GM18868 (cell line): ENCODE data around the gene ACADVL.
A peak's percentile ranks its signal among the peaks of the same experiment; 100 is the strongest.

Source experiments
- ATAC-seq: cut with Tn5 transposase; IDR thresholded peaks from one replicate; pipeline ENCODE4 v1.9.1; 2021; ENCODE audit warnings: mild to moderate bottlenecking, moderate library complexity; ENCODE audit not compliant: unreplicated experiment

The ACADVL gene

GRCh38 chr17:7191069-7191468 is 28.7 kb upstream of the ACADVL start:
- ATAC-seq = no peak

GRCh38 chr17:7191571-7192270 is 28.0 kb upstream of the ACADVL start:
- ATAC-seq = no peak

- no peak for ATAC-seq
These were observed 27.3 kb upstream of the ACADVL start for GRCh38 chr17:7192271-7192937.

- no peak for ATAC-seq
These were observed 23.8 kb upstream of the ACADVL start for GRCh38 chr17:7195971-7196370.

GRCh38 chr17:7196651-7197401 is 22.9 kb upstream of the ACADVL start:
- no peak for ATAC-seq

- ATAC-seq = no peak
These were observed 16.3 kb upstream of the ACADVL start for GRCh38 chr17:7203391-7203790.

GRCh38 chr17:7204336-7204735 is 15.4 kb upstream of the ACADVL start:
- no peak for ATAC-seq

- ATAC-seq = peak; percentile 82
These were observed 14.8 kb upstream of the ACADVL start for GRCh38 chr17:7204828-7205461.

GRCh38 chr17:7205561-7205960 is 14.2 kb upstream of the ACADVL start:
- ATAC-seq = no peak

- no peak for ATAC-seq
These were observed 12.4 kb upstream of the ACADVL start for GRCh38 chr17:7207120-7208001.

GRCh38 chr17:7208027-7208571 is 11.6 kb upstream of the ACADVL start:
- no peak for ATAC-seq

- ATAC-seq = no peak
These were observed 10.8 kb upstream of the ACADVL start for GRCh38 chr17:7208754-7209460.

GRCh38 chr17:7211491-7212273 is 8.1 kb upstream of the ACADVL start:
- ATAC-seq = no peak

- ATAC-seq = no peak
These were observed 5.8 kb upstream of the ACADVL start for GRCh38 chr17:7213895-7214299.

- peak; percentile 76 for ATAC-seq
These were observed 5.2 kb upstream of the ACADVL start for GRCh38 chr17:7214300-7215135.

- no peak for ATAC-seq
These were observed 4.6 kb upstream of the ACADVL start for GRCh38 chr17:7215136-7215638.

- no peak for ATAC-seq
These were observed 4.0 kb upstream of the ACADVL start for GRCh38 chr17:7215652-7216180.
